ENCODE results near the gene GREB1L.

GREB1L gene

DNA sequence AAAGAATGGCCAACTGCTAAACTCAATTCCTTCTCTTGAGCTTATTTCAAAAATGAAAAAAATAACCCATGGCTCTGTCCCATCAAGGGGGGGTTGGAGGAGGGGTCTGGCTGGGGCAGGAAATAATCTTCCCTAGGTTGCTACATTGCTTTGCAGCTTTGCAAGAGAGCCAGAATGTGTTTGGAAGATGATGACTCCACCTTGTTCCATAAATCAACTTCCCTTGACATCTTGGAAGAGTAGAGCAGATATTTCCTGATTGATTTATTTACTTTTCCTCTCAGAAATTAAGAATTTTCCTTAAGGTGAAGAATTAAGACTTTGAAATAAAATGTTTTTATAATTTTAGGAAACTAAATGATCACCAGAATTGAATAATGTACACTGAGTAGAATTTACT is 317.2 kb downstream of the GREB1L start:
- no peak for DNase-seq (ENCODE audit: low spot score)

DNA sequence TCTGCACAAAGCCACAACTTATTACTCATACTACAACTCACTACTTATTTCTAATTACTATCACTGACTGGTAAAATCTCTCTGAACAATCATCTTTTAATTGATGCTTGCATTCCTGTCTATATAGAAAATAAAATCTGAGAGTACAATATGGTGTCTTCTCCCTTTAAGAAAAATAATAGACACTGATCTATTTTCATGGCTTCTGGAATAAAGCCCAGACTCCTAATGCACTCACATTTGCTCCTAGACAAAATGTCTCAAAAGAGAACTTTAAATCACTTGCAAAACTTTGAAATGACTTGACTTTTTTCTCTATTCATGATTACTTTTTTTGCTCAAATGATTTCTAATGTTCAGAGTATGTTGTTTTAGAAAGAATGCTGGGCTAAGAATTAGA is 329.7 kb downstream of the GREB1L start:
- no peak for DNase-seq (ENCODE audit: low spot score)

Small RNAs within 50 kb of the gene (small RNA-seq; reads per million reads assigned to genes)
- 0 reads per million in 2 experiments for gene RF00603
